ENCODE results near the gene ERGIC3.
"Not testable (repeated sequence)": the region's sequence is repeated elsewhere in the genome, so short reads cannot be mapped to it uniquely, and the experiment has no call there.

ERGIC3 gene

DNA sequence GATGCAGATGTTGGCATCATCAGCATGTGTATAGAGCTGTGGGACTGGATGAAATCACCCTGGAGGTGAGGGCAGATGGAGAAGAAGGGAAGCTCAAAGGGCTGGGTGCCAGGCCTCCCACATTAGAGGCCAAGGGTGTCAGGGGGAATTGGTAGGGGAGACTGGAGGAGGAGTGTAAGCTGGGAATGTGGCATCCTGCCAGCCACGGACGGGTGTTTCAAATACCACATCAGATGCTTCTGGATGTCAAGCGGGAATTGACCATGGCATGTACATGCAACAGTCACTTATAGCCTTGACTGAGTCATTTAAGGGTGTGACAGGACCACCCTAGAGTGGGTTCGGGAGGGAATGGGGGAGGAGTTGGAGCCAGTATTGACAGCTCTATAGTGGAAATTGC is 9.6 kb downstream of the ERGIC3 start:
- H3K36me3 ChIP-seq (ENCODE audit: insufficient read depth, low read length) = peaks cover 70% of the 10 kb centered on the region

GRCh38 chr20:35552914-35553313 is 11.0 kb downstream of the ERGIC3 start:
- no peak overlapping the region for H3K4me3 ChIP-seq (ENCODE audit: low read length)
- H3K27me3 ChIP-seq (ENCODE audit: control insufficient read depth, insufficient read depth, low read length) = no peaks in the 10 kb centered on the region
- no peaks in the 10 kb centered on the region for H3K9me3 ChIP-seq (replicated peaks; ENCODE audit: low read length)
- peaks cover 76% of the 10 kb centered on the region for H3K36me3 ChIP-seq (ENCODE audit: insufficient read depth, low read length)
- no peaks in the 10 kb centered on the region for H3K4me1 ChIP-seq (ENCODE audit: control insufficient read depth, insufficient read depth, low read length)
- no peak overlapping the region for H3K4me2 ChIP-seq (ENCODE audit: low read length)
- H3K9ac ChIP-seq (ENCODE audit: low read depth, low read length) = no peak overlapping the region

More for the DNA sequence above, 9.6 kb downstream of the ERGIC3 start:
- Histone ChIP-seq H3K27me3 (ENCODE audit: control insufficient read depth, insufficient read depth, low read length) (no peaks in the 10 kb centered on the region), H3K4me3 (ENCODE audit: low read length) (no peak overlapping the region), H3K4me1 (ENCODE audit: control insufficient read depth, insufficient read depth, low read length) (no peaks in the 10 kb centered on the region), H3K9ac (ENCODE audit: low read depth, low read length) (no peak overlapping the region), H3K4me2 (ENCODE audit: low read length) (no peak overlapping the region), H3K9me3 (replicated peaks; ENCODE audit: low read length) (no peaks in the 10 kb centered on the region)

GRCh38 chr20:35555461-35555860 is 13.6 kb downstream of the ERGIC3 start:
- H3K9ac ChIP-seq (ENCODE audit: low read depth, low read length); H3K4me2 ChIP-seq (ENCODE audit: low read length); H3K4me3 ChIP-seq (ENCODE audit: low read length); H3K4me1 ChIP-seq (ENCODE audit: control insufficient read depth, insufficient read depth, low read length); H3K9me3 ChIP-seq (replicated peaks; ENCODE audit: low read length); H3K27me3 ChIP-seq (ENCODE audit: control insufficient read depth, insufficient read depth, low read length): not testable (repeated sequence)
- peaks cover 68% of the 10 kb centered on the region for H3K36me3 ChIP-seq (ENCODE audit: insufficient read depth, low read length)

- Histone ChIP-seq H3K4me1 (ENCODE audit: control insufficient read depth, insufficient read depth, low read length) (no peaks in the 10 kb centered on the region), H3K36me3 (ENCODE audit: insufficient read depth, low read length) (peaks cover 66% of the 10 kb centered on the region), H3K27me3 (ENCODE audit: control insufficient read depth, insufficient read depth, low read length) (no peaks in the 10 kb centered on the region), H3K4me2 (ENCODE audit: low read length) (no peak overlapping the region), H3K4me3 (ENCODE audit: low read length) (no peak overlapping the region), H3K9ac (ENCODE audit: low read depth, low read length) (no peak overlapping the region), H3K9me3 (replicated peaks; ENCODE audit: low read length) (no peaks in the 10 kb centered on the region)
These were observed 14.2 kb downstream of the ERGIC3 start for GRCh38 chr20:35555951-35556645.

GRCh38 chr20:35556871-35557270 is 15.0 kb downstream of the ERGIC3 start:
- Histone ChIP-seq H3K27me3 (ENCODE audit: control insufficient read depth, insufficient read depth, low read length) (no peaks in the 10 kb centered on the region), H3K4me2 (ENCODE audit: low read length) (no peak overlapping the region), H3K4me1 (ENCODE audit: control insufficient read depth, insufficient read depth, low read length) (peaks cover 2% of the 10 kb centered on the region), H3K9me3 (replicated peaks; ENCODE audit: low read length) (no peaks in the 10 kb centered on the region), H3K9ac (ENCODE audit: low read depth, low read length) (no peak overlapping the region), H3K4me3 (ENCODE audit: low read length) (no peak overlapping the region), H3K36me3 (ENCODE audit: insufficient read depth, low read length) (peaks cover 60% of the 10 kb centered on the region)

- H3K36me3 ChIP-seq (ENCODE audit: insufficient read depth, low read length) = peaks cover 51% of the 10 kb centered on the region
- no peak overlapping the region for H3K4me3 ChIP-seq (ENCODE audit: low read length)
These were observed 16.6 kb downstream of the ERGIC3 start for GRCh38 chr20:35558451-35558850.

DNA sequence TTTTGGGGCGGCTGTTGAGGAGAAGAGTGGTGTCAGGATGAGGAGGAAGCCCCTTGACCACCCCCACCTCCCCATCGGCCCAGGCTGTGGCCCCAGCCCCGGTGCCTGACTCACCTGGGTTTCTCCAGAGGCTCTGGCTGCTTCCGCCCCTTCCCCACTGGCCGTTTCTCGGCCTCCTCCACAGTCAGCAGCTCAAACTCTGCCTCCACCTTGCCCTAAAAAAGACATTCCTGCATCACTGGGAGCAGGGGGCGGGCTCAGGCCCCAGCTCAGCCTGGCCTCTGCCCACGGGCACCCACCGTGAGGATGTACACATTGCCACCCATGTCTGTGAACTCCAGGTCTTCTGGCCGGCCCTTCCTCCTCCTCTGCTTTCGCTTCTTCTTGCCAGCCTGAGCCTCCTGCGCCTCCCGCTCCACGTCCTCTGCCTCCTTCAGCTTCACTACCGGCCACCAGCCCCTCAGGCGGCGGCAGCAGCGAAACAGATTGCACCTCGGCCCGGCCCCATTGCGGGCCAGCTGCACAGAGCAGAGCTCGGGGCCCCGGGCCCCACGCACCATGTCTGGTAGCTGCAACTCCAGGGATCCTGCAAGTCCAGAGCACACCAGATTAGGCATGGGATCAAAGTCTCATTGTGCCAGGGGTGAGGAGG is 17.3 kb downstream of the ERGIC3 start:
- Histone ChIP-seq H3K9me3 (replicated peaks; ENCODE audit: low read length) (no peaks in the 10 kb centered on the region), H3K36me3 (ENCODE audit: insufficient read depth, low read length) (peaks cover 44% of the 10 kb centered on the region), H3K9ac (ENCODE audit: low read depth, low read length) (no peak overlapping the region), H3K4me2 (ENCODE audit: low read length) (no peak overlapping the region), H3K27me3 (ENCODE audit: control insufficient read depth, insufficient read depth, low read length) (no peaks in the 10 kb centered on the region), H3K4me3 (ENCODE audit: low read length) (no peak overlapping the region), H3K4me1 (ENCODE audit: control insufficient read depth, insufficient read depth, low read length) (peaks cover 2% of the 10 kb centered on the region)

More at GRCh38 chr20:35558451-35558850, 16.6 kb downstream of the ERGIC3 start:
- H3K4me2 ChIP-seq (ENCODE audit: low read length) = no peak overlapping the region
- no peaks in the 10 kb centered on the region for H3K9me3 ChIP-seq (replicated peaks; ENCODE audit: low read length)
- H3K27me3 ChIP-seq (ENCODE audit: control insufficient read depth, insufficient read depth, low read length) = no peaks in the 10 kb centered on the region
- H3K9ac ChIP-seq (ENCODE audit: low read depth, low read length) = no peak overlapping the region
- peaks cover 2% of the 10 kb centered on the region for H3K4me1 ChIP-seq (ENCODE audit: control insufficient read depth, insufficient read depth, low read length)

- H3K4me1 ChIP-seq (ENCODE audit: control insufficient read depth, insufficient read depth, low read length) = peaks cover 2% of the 10 kb centered on the region
- H3K4me2 ChIP-seq (ENCODE audit: low read length) = no peak overlapping the region
- H3K9ac ChIP-seq (ENCODE audit: low read depth, low read length) = no peak overlapping the region
- H3K36me3 ChIP-seq (ENCODE audit: insufficient read depth, low read length) = peaks cover 37% of the 10 kb centered on the region
- H3K4me3 ChIP-seq (ENCODE audit: low read length) = no peak overlapping the region
- H3K27me3 ChIP-seq (ENCODE audit: control insufficient read depth, insufficient read depth, low read length) = peaks cover 4% of the 10 kb centered on the region
- H3K9me3 ChIP-seq (replicated peaks; ENCODE audit: low read length) = no peaks in the 10 kb centered on the region
These were observed 18.2 kb downstream of the ERGIC3 start for GRCh38 chr20:35560105-35560511.

DNA sequence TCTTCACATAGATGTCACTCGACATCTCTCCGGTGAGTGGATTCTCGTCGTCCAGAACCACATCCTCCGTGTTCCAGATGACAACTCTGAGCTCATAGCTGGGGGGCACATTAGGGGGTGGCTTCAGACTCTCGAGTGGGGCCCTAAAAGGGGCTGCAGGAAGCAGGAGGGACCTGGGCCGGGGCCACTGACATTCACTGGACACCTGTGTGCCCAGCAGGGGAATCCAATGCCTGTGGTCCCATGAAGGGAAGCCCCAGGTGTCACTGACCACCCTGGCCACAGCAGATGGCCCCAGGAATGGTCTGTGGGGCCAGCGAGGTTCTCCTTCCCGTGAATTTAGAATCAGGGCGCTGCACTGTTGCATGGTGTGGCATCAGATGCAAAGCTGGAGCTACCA is 18.7 kb downstream of the ERGIC3 start:
- H3K36me3 ChIP-seq (ENCODE audit: insufficient read depth, low read length) = peaks cover 32% of the 10 kb centered on the region
- no peak overlapping the region for H3K4me3 ChIP-seq (ENCODE audit: low read length)
- H3K27me3 ChIP-seq (ENCODE audit: control insufficient read depth, insufficient read depth, low read length) = peaks cover 4% of the 10 kb centered on the region
- no peak overlapping the region for H3K4me2 ChIP-seq (ENCODE audit: low read length)
- H3K9ac ChIP-seq (ENCODE audit: low read depth, low read length) = no peak overlapping the region
- H3K9me3 ChIP-seq (replicated peaks; ENCODE audit: low read length) = no peaks in the 10 kb centered on the region
- peaks cover 2% of the 10 kb centered on the region for H3K4me1 ChIP-seq (ENCODE audit: control insufficient read depth, insufficient read depth, low read length)

DNA sequence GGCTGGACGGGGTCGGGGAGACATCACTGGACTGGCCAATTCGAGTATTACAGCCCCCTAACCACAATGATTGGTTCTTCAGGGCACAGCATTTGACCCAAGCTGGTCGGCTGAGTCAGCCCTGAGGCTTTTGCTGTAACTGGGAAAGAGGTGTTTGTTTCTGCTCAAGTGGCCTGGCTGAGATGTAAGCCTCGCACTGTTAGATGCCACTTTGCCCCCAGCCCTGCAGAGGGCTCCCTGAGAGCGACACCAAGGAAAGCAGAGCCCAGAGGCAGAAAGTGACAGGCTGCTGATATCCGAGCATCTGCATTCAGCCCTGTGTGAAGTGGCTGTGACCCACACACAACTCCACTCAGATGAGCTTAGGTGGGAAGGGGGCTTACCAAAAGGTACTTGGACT is 19.4 kb downstream of the ERGIC3 start:
- Histone ChIP-seq H3K4me2 (ENCODE audit: low read length) (no peak overlapping the region), H3K4me3 (ENCODE audit: low read length) (no peak overlapping the region), H3K9ac (ENCODE audit: low read depth, low read length) (no peak overlapping the region), H3K27me3 (ENCODE audit: control insufficient read depth, insufficient read depth, low read length) (peaks cover 8% of the 10 kb centered on the region), H3K36me3 (ENCODE audit: insufficient read depth, low read length) (peaks cover 25% of the 10 kb centered on the region), H3K9me3 (replicated peaks; ENCODE audit: low read length) (no peaks in the 10 kb centered on the region), H3K4me1 (ENCODE audit: control insufficient read depth, insufficient read depth, low read length) (peaks cover 2% of the 10 kb centered on the region)

GRCh38 chr20:35561671-35562070 is 19.8 kb downstream of the ERGIC3 start:
- H3K4me3 ChIP-seq (ENCODE audit: low read length) = no peak overlapping the region
- no peak overlapping the region for H3K4me2 ChIP-seq (ENCODE audit: low read length)
- peaks cover 2% of the 10 kb centered on the region for H3K4me1 ChIP-seq (ENCODE audit: control insufficient read depth, insufficient read depth, low read length)
- H3K9me3 ChIP-seq (replicated peaks; ENCODE audit: low read length) = no peaks in the 10 kb centered on the region
- H3K36me3 ChIP-seq (ENCODE audit: insufficient read depth, low read length) = peaks cover 21% of the 10 kb centered on the region
- H3K27me3 ChIP-seq (ENCODE audit: control insufficient read depth, insufficient read depth, low read length) = peaks cover 8% of the 10 kb centered on the region
- no peak overlapping the region for H3K9ac ChIP-seq (ENCODE audit: low read depth, low read length)

Data from skeletal muscle satellite cell (primary cell).